Activated CD4-positive, CD25-positive, alpha-beta regulatory T cell treated with anti-CD3 and anti-CD28 coated beads, Interleukin-2, amount 50 U/mL, for 72 hours (primary cell): ENCODE results near the gene FMN2.
"Not testable (repeated sequence)": the region's sequence is repeated elsewhere in the genome, so short reads cannot be mapped to it uniquely, and the experiment has no call there.

Source experiments
- DNase-seq: peaks from one replicate; pipeline ENCODE4 v3.0.0; 2021

Gene FMN2

GRCh38 chr1:240264494-240264893 is 172.8 kb downstream of the FMN2 start:
- DNase-seq = not testable (repeated sequence)

GRCh38 chr1:240271081-240271480 is 179.4 kb downstream of the FMN2 start:
- no peak for DNase-seq

- no peak for DNase-seq
Observed at GRCh38 chr1:240274569-240274968, 182.9 kb downstream of the FMN2 start.

GRCh38 chr1:240275219-240275618 is 183.5 kb downstream of the FMN2 start:
- DNase-seq = not testable (repeated sequence)

- DNase-seq = no peak
Observed at GRCh38 chr1:240278082-240278481, 186.4 kb downstream of the FMN2 start.

- no peak for DNase-seq
Observed at GRCh38 chr1:240280560-240281322, 189.1 kb downstream of the FMN2 start.

- no peak for DNase-seq
Observed at GRCh38 chr1:240282061-240282830, 190.6 kb downstream of the FMN2 start.

- DNase-seq = no peak
Observed at GRCh38 chr1:240284656-240285414, 193.2 kb downstream of the FMN2 start.

- no peak for DNase-seq
Observed at GRCh38 chr1:240285540-240285939, 193.9 kb downstream of the FMN2 start.

- DNase-seq = no peak
Observed at GRCh38 chr1:240287722-240288121, 196.0 kb downstream of the FMN2 start.

GRCh38 chr1:240293706-240294105 is 202.0 kb downstream of the FMN2 start:
- no peak for DNase-seq

GRCh38 chr1:240294566-240294965 is 202.9 kb downstream of the FMN2 start:
- DNase-seq = no peak

GRCh38 chr1:240295811-240296210 is 204.1 kb downstream of the FMN2 start:
- no peak for DNase-seq

GRCh38 chr1:240304466-240304865 is 212.8 kb downstream of the FMN2 start:
- no peak for DNase-seq

- DNase-seq = no peak
Observed at GRCh38 chr1:240306673-240307072, 215.0 kb downstream of the FMN2 start.

- no peak for DNase-seq
Observed at GRCh38 chr1:240308096-240308495, 216.4 kb downstream of the FMN2 start.

- DNase-seq = no peak
Observed at GRCh38 chr1:240309769-240310168, 218.1 kb downstream of the FMN2 start.

GRCh38 chr1:240310226-240310925 is 218.7 kb downstream of the FMN2 start:
- DNase-seq = no peak

GRCh38 chr1:240312872-240313271 is 221.2 kb downstream of the FMN2 start:
- no peak for DNase-seq

GRCh38 chr1:240314845-240315801 is 223.4 kb downstream of the FMN2 start:
- DNase-seq = no peak

GRCh38 chr1:240319998-240320397 is 228.3 kb downstream of the FMN2 start:
- no peak for DNase-seq

- DNase-seq = no peak
Observed at GRCh38 chr1:240320659-240321058, 229.0 kb downstream of the FMN2 start.
